Measurements from ENCODE around the gene PET117. TPM values are rescaled to one million over a fixed set of nuclear protein-coding genes. Genes with fewer than 3 reads are reported as not detected.
"Not testable (repeated sequence)": the region's sequence is repeated elsewhere in the genome, so short reads cannot be mapped to it uniquely, and the experiment has no call there.

The PET117 gene
- total RNA-seq, 1 experiment from 2014 or later: 30.9 TPM

- intact Hi-C loops (cut with micrococcal nuclease; ENCODE audit: unreplicated experiment): no loop called here
- ChIA-PET POLR2A (no interaction called here), CTCF (no interaction called here)
- Mint-ChIP-seq H3K4me1 (ENCODE audit: low read depth, unreplicated experiment) (peaks cover 36% of the 10 kb centered on the region), H3K36me3 (ENCODE audit: insufficient read depth, unreplicated experiment) (no peaks in the 10 kb centered on the region), H3K27me3 (ENCODE audit: insufficient read depth, unreplicated experiment) (no peaks in the 10 kb centered on the region), H3K4me3 (ENCODE audit: unreplicated experiment) (no peak overlapping the region), H3K27ac (ENCODE audit: unreplicated experiment) (peak overlapping the region; percentile 56), H3K9me3 (ENCODE audit: unreplicated experiment) (no peaks in the 10 kb centered on the region)
- Histone ChIP-seq H3K9me3 (no peaks in the 10 kb centered on the region), H3K36me3 (ENCODE audit: control insufficient read depth, insufficient read depth, low read length) (no peaks in the 10 kb centered on the region; the same call in 1 of the 2 replicates), H3K4me3 (ENCODE audit: low read depth, low read length) (no peak overlapping the region), H3K4me1 (peaks cover 17% of the 10 kb centered on the region), H3K27me3 (replicated peaks; ENCODE audit: control insufficient read depth, insufficient read depth, low read length) (no peaks in the 10 kb centered on the region)
- no peak for DNase-seq
- no peak for TF ChIP-seq CTCF (IDR thresholded peaks at IDR 0.05; ENCODE audit: insufficient read depth in 1 of 2, low read depth in 1 of 2, low read length in 1 of 2, severe bottlenecking in 1 of 2, unreplicated experiment in 1 of 2)
- no TSS peak for BruUV-seq (replicated peaks)
Observed at GRCh38 chr20:18092890-18093289, 44.8 kb upstream of the PET117 start.

GRCh38 chr20:18093388-18093787 is 44.3 kb upstream of the PET117 start:
- Mint-ChIP-seq H3K27me3 (ENCODE audit: insufficient read depth, unreplicated experiment) (no peaks in the 10 kb centered on the region), H3K27ac (ENCODE audit: unreplicated experiment) (no peak overlapping the region), H3K4me1 (ENCODE audit: low read depth, unreplicated experiment) (peaks cover 36% of the 10 kb centered on the region), H3K36me3 (ENCODE audit: insufficient read depth, unreplicated experiment) (no peaks in the 10 kb centered on the region), H3K9me3 (ENCODE audit: unreplicated experiment) (no peaks in the 10 kb centered on the region), H3K4me3 (ENCODE audit: unreplicated experiment) (no peak overlapping the region)
- DNase-seq: no peak
- H3K4me3 ChIP-seq (ENCODE audit: low read depth, low read length): no peak overlapping the region
- intact Hi-C loops (cut with micrococcal nuclease; ENCODE audit: unreplicated experiment): no loop called here
- no peaks in the 10 kb centered on the region for H3K9me3 ChIP-seq
- no peak for TF ChIP-seq CTCF (IDR thresholded peaks at IDR 0.05; ENCODE audit: insufficient read depth in 1 of 2, low read depth in 1 of 2, low read length in 1 of 2, severe bottlenecking in 1 of 2, unreplicated experiment in 1 of 2)
- H3K36me3 ChIP-seq (ENCODE audit: control insufficient read depth, insufficient read depth, low read length): no peaks in the 10 kb centered on the region; the same call in 1 of the 2 replicates
- ChIA-PET POLR2A (no interaction called here), CTCF (no interaction called here)
- no peaks in the 10 kb centered on the region for H3K27me3 ChIP-seq (replicated peaks; ENCODE audit: control insufficient read depth, insufficient read depth, low read length)
- no TSS peak for BruUV-seq (replicated peaks)
- peaks cover 17% of the 10 kb centered on the region for H3K4me1 ChIP-seq

GRCh38 chr20:18094191-18094590 is 43.5 kb upstream of the PET117 start:
- intact Hi-C loops (cut with micrococcal nuclease; ENCODE audit: unreplicated experiment): no loop called here
- peaks cover 36% of the 10 kb centered on the region for H3K4me1 Mint-ChIP-seq (ENCODE audit: low read depth, unreplicated experiment)
- no peaks in the 10 kb centered on the region for H3K36me3 Mint-ChIP-seq (ENCODE audit: insufficient read depth, unreplicated experiment)
- no peak overlapping the region for H3K27ac Mint-ChIP-seq (ENCODE audit: unreplicated experiment)
- H3K27me3 Mint-ChIP-seq (ENCODE audit: insufficient read depth, unreplicated experiment): no peaks in the 10 kb centered on the region
- Histone ChIP-seq H3K4me3 (ENCODE audit: low read depth, low read length) (no peak overlapping the region), H3K27me3 (replicated peaks; ENCODE audit: control insufficient read depth, insufficient read depth, low read length) (no peaks in the 10 kb centered on the region), H3K4me1 (peaks cover 17% of the 10 kb centered on the region), H3K36me3 (ENCODE audit: control insufficient read depth, insufficient read depth, low read length) (no peaks in the 10 kb centered on the region; the same call in 1 of the 2 replicates), H3K9me3 (no peaks in the 10 kb centered on the region)
- ChIA-PET POLR2A (no interaction called here), CTCF (no interaction called here)
- no peak for TF ChIP-seq CTCF (IDR thresholded peaks at IDR 0.05; ENCODE audit: insufficient read depth in 1 of 2, low read depth in 1 of 2, low read length in 1 of 2, severe bottlenecking in 1 of 2, unreplicated experiment in 1 of 2)
- BruUV-seq (replicated peaks): no TSS peak
- H3K9me3 Mint-ChIP-seq (ENCODE audit: unreplicated experiment): no peaks in the 10 kb centered on the region
- DNase-seq: no peak
- H3K4me3 Mint-ChIP-seq (ENCODE audit: unreplicated experiment): no peak overlapping the region

GRCh38 chr20:18100569-18100968 is 37.1 kb upstream of the PET117 start:
- H3K9me3 Mint-ChIP-seq (ENCODE audit: unreplicated experiment); H3K4me3 ChIP-seq (ENCODE audit: low read depth, low read length); intact Hi-C loops (cut with micrococcal nuclease; ENCODE audit: unreplicated experiment); H3K36me3 ChIP-seq (ENCODE audit: control insufficient read depth, insufficient read depth, low read length); H3K27me3 ChIP-seq (replicated peaks; ENCODE audit: control insufficient read depth, insufficient read depth, low read length); H3K27ac Mint-ChIP-seq (ENCODE audit: unreplicated experiment); DNase-seq; H3K4me3 Mint-ChIP-seq (ENCODE audit: unreplicated experiment); H3K27me3 Mint-ChIP-seq (ENCODE audit: insufficient read depth, unreplicated experiment); CTCF ChIA-PET; H3K36me3 Mint-ChIP-seq (ENCODE audit: insufficient read depth, unreplicated experiment); BruUV-seq (replicated peaks); H3K9me3 ChIP-seq: not testable (repeated sequence)
- POLR2A ChIA-PET: interaction anchor here (0.5 to 0.6 kb wide), 2 partner anchors 67 to 188 kb away, joined by 3 read pairs; partner anchors contain the start of gene ZNF133
- H3K4me1 ChIP-seq: peaks cover 40% of the 10 kb centered on the region
- peaks cover 15% of the 10 kb centered on the region for H3K4me1 Mint-ChIP-seq (ENCODE audit: low read depth, unreplicated experiment)
